Ovary (tissue), 9 donors: Measurements from ENCODE around the gene RBM7. TPM values are rescaled to one million over a fixed set of nuclear protein-coding genes. Genes with fewer than 3 reads are reported as not detected.

ENCODE experiments used
- DNase-seq, 5 donors: peaks; one replicate each; pipeline ENCODE4 v3.0.0-alpha.2; 2019 to 2020
- H3K27ac ChIP-seq, 2 donors: fragments of 200-600 bp; one replicate each; pipeline versions ENCODE4 v1.5.1 to v1.8.0; 2019 to 2022
- H3K27me3 ChIP-seq: fragments of 200-600 bp; one replicate; pipeline ENCODE4 v1.8.0; 2022
- H3K36me3 ChIP-seq: fragments of 200-600 bp; sonication (generic); one replicate; pipeline ENCODE4 v1.5.1; 2019
- H3K4me1 ChIP-seq: one replicate; pipeline ENCODE4 v1.8.1; 2013; ENCODE audit warnings: mild to moderate bottlenecking, moderate library complexity; ENCODE audit not compliant: insufficient read depth
- H3K4me3 ChIP-seq: fragments of 200-600 bp; sonication (generic); one replicate; pipeline ENCODE4 v1.5.1; 2017
- H3K9me3 ChIP-seq, 2 donors: fragments of 200-600 bp in 1 of 2; sonication (generic) in 1 of 2; one replicate each; pipeline versions ENCODE4 v1.5.1 to v1.8.1; 2013 to 2019; ENCODE audit warnings: mild to moderate bottlenecking in 1 of 2, moderate library complexity in 1 of 2
- EP300 ChIP-seq: sonication (generic); formaldehyde crosslinking; IDR thresholded peaks from one replicate; pipeline ENCODE4 v1.6.1; 2017; ENCODE audit warnings: antibody characterized with exemption
- POLR2A ChIP-seq: fragments of 450-650 bp; IDR thresholded peaks from one replicate; pipeline ENCODE4 v1.6.1; 2017; ENCODE audit warnings: antibody characterized with exemption, mild to moderate bottlenecking, moderate library complexity
- WGBS, 3 donors: extraction: QIAGEN DNeasy Blood & Tissue Kit in 1 of 3; methylation state at CpG; one replicate each; pipeline versions ENCODE4 v1.1.5 to v1.1.7; 2013 to 2017; 5-methylcytosine and 5-hydroxymethylcytosine counted together
- intact Hi-C, 4 donors: fragments of 100-400 bp; cut with DNase I; formaldehyde crosslinking; loops; one replicate each; pipeline versions ENCODE4 v1.11.0 to v1.15.1; 2022 to 2023
- polyA plus RNA-seq, 2 donors: library from polyadenylated mRNA; stranded (reverse); fragments of 200-250 nt in 1 of 2; fragments of 350-450 nt in 1 of 2; fragmentation: Illumina TruSeq in 1 of 2; extraction: RNeasy Lipid Tissue Mini Kit (QIAGEN cat#74804) in 1 of 2; gene quantifications; one replicate each; pipeline ENCODE4 v1.2.3, GENCODE V29; 2013 to 2014
- total RNA-seq, 7 donors: library from RNA; depleted of rRNA in 2 of 7; stranded (reverse); fragments of >200 nt in 2 of 7; fragmentation: NEBNext Ultra II Directional in 3 of 7; extraction: Animal tissue kit (Norgen Biotek cat#: 25700) in 3 of 7; gene quantifications; one replicate each; pipeline versions ENCODE4 v1.1.0 to v1.2.4, GENCODE V29; 2016 to 2023
- TF ChIP-seq, protein P1 (sequence below), 3 donors: fragments of 450-650 bp in 2 of 3; fragments of 200-600 bp in 1 of 3; IDR thresholded peaks; one replicate each; pipeline versions ENCODE4 v1.5.1 to v1.8.0; 2016 to 2022; ENCODE audit warnings: antibody characterized with exemption in 3 of 3, mild to moderate bottlenecking in 1 of 3
- donor health status: DM: no; HTN: no; CAD: no; lungs with moderate emphysema.
- donor health status: DM: no; HTN: no; CAD: no.
- donor health status: Bipolar disorder and iron deficiency.
- donor health status: DM: yes; HTN: yes; CAD: no.
- donor health status: DM: no; HTN: no; CAD: no.
- donor health status: DM: yes; HTN: yes; CAD: no.

RBM7 gene
- total and polyA plus RNA-seq, 9 donors: 21.1 to 41.3 (median 28.3) TPM

DNA sequence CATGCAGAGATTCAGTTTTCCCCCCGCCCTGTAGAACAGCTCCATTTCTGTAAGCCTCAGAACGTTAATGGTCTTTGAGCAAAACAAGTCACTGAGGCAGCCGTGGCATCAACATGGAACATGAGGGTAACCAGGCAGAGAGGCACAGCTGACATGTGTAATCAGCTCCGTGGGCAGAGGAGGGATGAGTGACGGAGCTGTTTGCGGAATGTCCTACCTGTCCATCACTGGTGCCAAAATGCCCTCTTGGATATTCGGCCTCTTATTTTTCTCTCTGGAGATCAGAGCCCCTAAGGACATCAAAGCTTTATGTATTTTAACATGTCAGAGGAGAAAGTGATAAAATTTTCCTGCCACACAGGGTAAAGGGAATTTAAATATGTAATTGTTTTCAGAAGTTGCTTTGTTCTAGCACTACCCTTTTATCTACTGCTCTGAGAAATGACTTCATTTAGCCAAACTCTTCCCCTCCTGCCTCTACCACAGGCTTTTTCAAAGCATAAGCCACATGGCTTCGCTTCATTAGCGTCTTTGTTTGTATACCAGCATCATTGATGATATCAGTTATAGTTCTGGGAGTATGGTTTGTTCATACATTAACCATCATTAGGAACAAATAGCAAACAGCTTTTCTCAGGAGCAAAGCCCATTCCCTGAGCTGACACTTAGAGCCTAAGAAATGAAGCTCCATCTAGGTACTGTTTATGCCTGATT, 33.1 kb upstream of the RBM7 start:
- Histone ChIP-seq H3K9me3 (no peaks in the 10 kb centered on the region), H3K4me3 (no peak overlapping the region), H3K36me3 (no peaks in the 10 kb centered on the region), H3K27me3 (no peaks in the 10 kb centered on the region), H3K4me1 (no peaks in the 10 kb centered on the region), H3K27ac (no peak overlapping the region)
- DNase-seq: no peak
- 73 to 80% (median 77%) methylated on average over 9 of the region's 9 CpGs for WGBS, 3 donors
- TF ChIP-seq, protein P1, sequence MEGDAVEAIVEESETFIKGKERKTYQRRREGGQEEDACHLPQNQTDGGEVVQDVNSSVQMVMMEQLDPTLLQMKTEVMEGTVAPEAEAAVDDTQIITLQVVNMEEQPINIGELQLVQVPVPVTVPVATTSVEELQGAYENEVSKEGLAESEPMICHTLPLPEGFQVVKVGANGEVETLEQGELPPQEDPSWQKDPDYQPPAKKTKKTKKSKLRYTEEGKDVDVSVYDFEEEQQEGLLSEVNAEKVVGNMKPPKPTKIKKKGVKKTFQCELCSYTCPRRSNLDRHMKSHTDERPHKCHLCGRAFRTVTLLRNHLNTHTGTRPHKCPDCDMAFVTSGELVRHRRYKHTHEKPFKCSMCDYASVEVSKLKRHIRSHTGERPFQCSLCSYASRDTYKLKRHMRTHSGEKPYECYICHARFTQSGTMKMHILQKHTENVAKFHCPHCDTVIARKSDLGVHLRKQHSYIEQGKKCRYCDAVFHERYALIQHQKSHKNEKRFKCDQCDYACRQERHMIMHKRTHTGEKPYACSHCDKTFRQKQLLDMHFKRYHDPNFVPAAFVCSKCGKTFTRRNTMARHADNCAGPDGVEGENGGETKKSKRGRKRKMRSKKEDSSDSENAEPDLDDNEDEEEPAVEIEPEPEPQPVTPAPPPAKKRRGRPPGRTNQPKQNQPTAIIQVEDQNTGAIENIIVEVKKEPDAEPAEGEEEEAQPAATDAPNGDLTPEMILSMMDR (IDR thresholded peaks at IDR 0.05): no peak
- TF ChIP-seq EP300 (no peak), POLR2A (no peak)
- intact Hi-C loops: no loop called here

DNA sequence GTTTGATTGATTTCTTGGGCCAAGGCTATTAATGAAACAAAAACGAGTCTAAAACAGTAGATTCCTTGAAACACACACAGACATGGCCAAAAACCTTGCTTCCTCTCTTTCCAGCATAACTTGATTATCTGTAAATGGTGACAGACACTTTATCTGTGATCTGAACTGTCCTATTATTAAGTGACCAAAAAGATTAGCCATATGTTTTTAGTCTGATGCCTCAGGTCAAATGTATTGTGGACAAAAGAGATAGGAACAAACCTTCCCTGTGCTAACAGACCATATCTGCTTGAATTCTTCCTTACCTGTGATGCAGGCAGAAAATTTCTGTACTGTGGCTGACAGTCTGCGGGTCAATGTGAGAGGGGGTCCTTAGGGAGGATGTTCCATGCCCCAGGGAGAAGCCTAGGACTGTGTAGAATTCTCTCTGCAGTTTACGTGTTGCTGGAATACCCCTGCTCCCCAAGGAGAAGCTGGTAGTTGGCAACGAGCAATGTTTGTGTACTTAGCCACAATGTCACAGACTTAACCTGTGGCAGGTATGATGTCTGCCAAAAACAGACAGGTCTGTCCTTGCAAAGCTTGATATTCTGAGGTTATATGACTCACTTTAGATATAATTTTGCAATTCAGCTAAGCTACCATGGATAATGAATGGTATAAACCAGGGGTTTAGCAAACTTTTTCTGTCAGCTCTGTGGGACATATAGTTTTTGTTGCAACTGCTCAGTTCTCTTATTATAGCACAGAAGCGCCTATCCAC, 31.4 kb upstream of the RBM7 start:
- intact Hi-C loops: no loop called here

DNA sequence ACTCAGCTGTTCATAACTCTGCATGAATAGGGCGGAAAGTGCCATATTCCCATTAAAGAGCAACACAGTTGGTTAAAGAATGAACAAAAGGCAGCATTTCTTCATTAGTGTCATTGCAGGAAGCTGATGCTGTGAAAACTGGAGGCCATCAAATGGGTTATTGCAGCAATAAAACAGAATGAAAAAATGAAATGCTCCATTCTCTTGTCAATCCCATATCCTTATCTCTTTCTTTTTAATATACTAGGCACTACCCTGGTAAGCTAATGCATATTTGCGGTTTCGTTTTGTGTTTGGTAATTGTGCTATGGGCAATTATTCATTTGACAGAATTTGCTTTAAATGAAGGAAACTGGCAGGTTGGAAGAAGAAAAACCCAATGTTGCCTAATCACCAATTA, 25.4 kb upstream of the RBM7 start:
- Histone ChIP-seq H3K4me3 (no peak overlapping the region), H3K4me1 (no peaks in the 10 kb centered on the region), H3K9me3 (no peaks in the 10 kb centered on the region), H3K36me3 (no peaks in the 10 kb centered on the region), H3K27ac (no peak overlapping the region), H3K27me3 (no peaks in the 10 kb centered on the region)
- intact Hi-C loops: loop anchor here in 1 of 4 donors (10.0 kb wide), 1 partner anchor 1750 kb away; no protein-coding TSS in a partner anchor
- 85 to 95% (median 92%) methylated on average over 3 of the region's 3 CpGs for WGBS, 3 donors
- no peak for TF ChIP-seq POLR2A
- no peak for TF ChIP-seq EP300
- TF ChIP-seq, protein P1 (IDR thresholded peaks at IDR 0.05): no peak
- no peak for DNase-seq

More for the DNA sequence above, 31.4 kb upstream of the RBM7 start:
- Histone ChIP-seq H3K27ac (no peak overlapping the region), H3K4me3 (no peak overlapping the region), H3K27me3 (no peaks in the 10 kb centered on the region), H3K9me3 (no peaks in the 10 kb centered on the region), H3K4me1 (no peaks in the 10 kb centered on the region), H3K36me3 (no peaks in the 10 kb centered on the region)
- 70 to 78% (median 75%) methylated on average over 5 of the region's 5 CpGs for WGBS, 3 donors
- no peak for DNase-seq
- TF ChIP-seq, protein P1 (IDR thresholded peaks at IDR 0.05): no peak
- TF ChIP-seq EP300 (no peak), POLR2A (no peak)

DNA sequence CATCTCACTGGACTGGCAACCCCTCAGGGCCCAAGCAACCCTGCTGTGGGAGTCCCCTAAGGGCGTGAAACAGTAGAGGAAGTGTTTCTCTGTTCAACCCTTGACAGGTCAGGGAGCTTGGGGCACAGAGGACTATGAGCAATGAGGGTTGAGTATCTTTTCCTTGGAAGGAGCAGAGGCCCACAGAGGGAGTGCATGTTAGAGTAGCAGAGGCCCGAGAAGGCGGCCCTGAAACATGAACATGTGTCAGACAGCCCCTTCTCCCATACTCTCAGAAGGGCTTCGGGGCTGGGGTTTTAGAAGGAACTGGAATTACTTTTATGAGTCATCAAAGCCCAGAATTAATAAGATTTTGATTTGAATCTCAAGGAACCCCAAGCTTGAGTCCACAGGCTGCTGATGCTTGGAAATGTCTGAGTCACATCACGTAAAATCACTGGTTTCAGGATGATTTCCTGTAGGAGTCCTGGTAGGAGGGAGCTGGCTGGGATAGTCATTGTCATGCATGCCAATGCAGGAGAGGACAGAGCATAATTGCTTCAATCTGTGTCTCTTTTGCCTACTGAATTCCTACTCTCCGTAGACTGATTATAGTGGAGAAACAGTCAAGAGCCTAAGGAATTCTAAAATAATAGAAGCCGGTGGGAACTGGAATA, 22.7 kb upstream of the RBM7 start:
- intact Hi-C loops: loop anchor here in 1 of 4 donors (10.0 kb wide), 1 partner anchor 1747 kb away; no protein-coding TSS in a partner anchor
- Histone ChIP-seq H3K4me3 (no peak overlapping the region), H3K27ac (no peak overlapping the region), H3K4me1 (no peaks in the 10 kb centered on the region), H3K9me3 (no peaks in the 10 kb centered on the region), H3K27me3 (no peaks in the 10 kb centered on the region), H3K36me3 (no peaks in the 10 kb centered on the region)
- 89 to 95% (median 94%) methylated on average over 7 of the region's 7 CpGs for WGBS, 3 donors
- DNase-seq: no peak
- TF ChIP-seq POLR2A: no peak
- TF ChIP-seq, protein P1 (IDR thresholded peaks at IDR 0.05): no peak
- no peak for TF ChIP-seq EP300
